Adrenal gland (tissue), 12 donors: ENCODE data around the gene CYSRT1. TPM values are rescaled to one million over a fixed set of nuclear protein-coding genes. Genes with fewer than 3 reads are reported as not detected.

Experiments
- DNase-seq, 7 donors: peaks; one replicate each; pipeline ENCODE4 v3.0.0-alpha.2; 2019 to 2020
- H3K27ac ChIP-seq, 5 donors: fragments of 200-600 bp; sonication (generic) in 4 of 5; 1 replicate in 3 of 5; 2 replicates in 2 of 5; pipeline versions ENCODE4 v1.5.1 to v1.8.0; 2016 to 2020; ENCODE audit warnings: mild to moderate bottlenecking in 1 of 5
- H3K27me3 ChIP-seq: fragments of 200-600 bp; 2 replicates; pipeline ENCODE4 v1.8.0; 2021
- H3K36me3 ChIP-seq, 2 donors: fragments of 200-600 bp; replicated peaks in 1 of 2; 1 replicate in 1 of 2; 2 replicates in 1 of 2; pipeline versions ENCODE4 v1.5.1 to v1.8.0; 2018 to 2022
- H3K4me1 ChIP-seq, 2 donors: fragments of 200-600 bp; replicated peaks in 1 of 2; 1 replicate in 1 of 2; 2 replicates in 1 of 2; pipeline versions ENCODE4 v1.5.1 to v1.8.0; 2018 to 2021
- H3K4me3 ChIP-seq, 4 donors: fragments of 200-600 bp; sonication (generic) in 3 of 4; one replicate each; pipeline ENCODE4 v1.5.1; 2016 to 2018
- H3K9me3 ChIP-seq, 3 donors: fragments of 200-600 bp; sonication (generic) in 1 of 3; replicated peaks in 1 of 3; 1 replicate in 2 of 3; 2 replicates in 1 of 3; pipeline versions ENCODE4 v1.5.1 to v1.8.0; 2016 to 2021
- POLR2A ChIP-seq, 2 donors: fragments of 450-650 bp; IDR thresholded peaks; one replicate each; pipeline ENCODE4 v1.6.1; 2017; ENCODE audit warnings: antibody characterized with exemption in 2 of 2, mild to moderate bottlenecking in 2 of 2, moderate library complexity in 1 of 2
- WGBS, 4 donors: extraction: QIAGEN DNeasy Blood & Tissue Kit in 2 of 4; methylation state at CpG; one replicate each; pipeline versions ENCODE4 v1.1.5 to v1.1.7; 2013 to 2017; 5-methylcytosine and 5-hydroxymethylcytosine counted together
- intact Hi-C, 2 donors: fragments of 100-400 bp; cut with DNase I; formaldehyde crosslinking; loops; one replicate each; pipeline versions ENCODE4 v1.14.1 to v1.15.0; 2022 to 2023
- polyA plus RNA-seq, 3 donors: library from polyadenylated mRNA; stranded (reverse); fragments of 200-250 nt in 2 of 3; fragments of 350-450 nt in 1 of 3; fragmentation: Illumina TruSeq in 1 of 3; extraction: RNeasy Lipid Tissue Mini Kit (QIAGEN cat#74804) in 1 of 3; gene quantifications; one replicate each; pipeline ENCODE4 v1.2.3, GENCODE V29; 2013 to 2014
- total RNA-seq, 9 donors: library from RNA; depleted of rRNA in 4 of 9; stranded (reverse); fragments of >200 nt in 4 of 9; fragments of 120-200 nt in 1 of 9; fragmentation: NEBNext Ultra II Directional in 1 of 9; extraction: Animal tissue kit (Norgen Biotek cat#: 25700) in 1 of 9; gene quantifications; one replicate each; pipeline versions ENCODE4 v1.1.0 to v1.2.4, GENCODE V29; 2013 to 2023
- TF ChIP-seq, protein P1 (sequence below), 6 experiments: fragments of 450-650 bp in 4 of 6; fragments of 200-600 bp in 2 of 6; sonication (generic) in 1 of 6; IDR thresholded peaks; 1 replicate in 5 of 6; 2 replicates in 1 of 6; pipeline versions ENCODE4 v1.5.1 to v1.8.0; 2016 to 2021; ENCODE audit warnings: antibody characterized with exemption in 6 of 6, mild to moderate bottlenecking in 2 of 6, moderate library complexity in 1 of 6
- donor health status: healthy with polysubstance abuse.
- donor health status: Bipolar disorder and iron deficiency.
- donor health status: DM: yes; HTN: yes; CAD: no.
- donor health status: DM: no; HTN: no; CAD: no.
- donor health status: DM: no; HTN: no; CAD: no.
- donor health status: DM: yes; HTN: yes; CAD: no.

The CYSRT1 gene
- total and polyA plus RNA-seq, 12 donors, result 0.56 to 4.6 (median 1.7) TPM; not detected in 1

DNA sequence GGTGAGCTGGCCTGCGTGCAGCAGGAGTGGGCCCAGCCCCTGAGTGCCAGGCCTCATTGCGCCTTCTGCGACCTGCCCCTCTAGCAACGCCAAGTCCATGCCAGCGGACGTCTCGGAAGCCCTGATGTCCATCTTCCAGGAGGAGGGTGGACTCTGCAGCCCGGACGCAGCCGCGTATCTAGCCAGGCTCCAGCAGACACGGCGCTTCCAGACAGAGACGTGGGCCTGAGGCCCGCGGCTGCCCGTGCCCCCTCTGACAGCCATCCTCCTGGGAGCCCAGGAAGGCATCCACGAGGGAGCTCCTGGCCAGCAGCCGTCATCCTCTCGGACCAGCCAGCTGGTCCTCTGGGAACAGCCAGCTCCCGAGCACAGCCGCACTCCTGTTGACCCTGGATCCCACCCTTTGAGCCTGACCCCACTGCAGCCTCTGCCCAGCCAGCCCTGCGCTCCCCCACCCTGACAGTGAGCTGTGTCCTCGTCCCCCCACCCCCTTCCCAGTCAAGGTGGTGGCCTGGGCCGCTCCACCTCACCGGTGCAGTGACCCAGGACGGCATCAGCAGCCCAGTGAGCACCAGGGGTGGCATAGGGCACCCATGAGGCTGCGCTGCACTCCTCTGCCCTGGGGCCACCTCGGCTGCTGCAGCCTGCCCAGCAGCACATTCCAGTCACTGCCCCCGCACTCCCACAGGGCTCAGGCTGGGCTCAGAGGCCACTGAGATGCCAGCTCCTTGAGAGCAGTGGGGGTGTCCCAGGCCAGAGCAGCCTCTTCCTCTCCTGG, 8.6 kb upstream of the CYSRT1 start:
- Histone ChIP-seq H3K36me3 (no peaks in the 10 kb centered on the region), H3K9me3 (no peaks in the 10 kb centered on the region), H3K27me3 (no peaks in the 10 kb centered on the region), H3K27ac (peak overlapping the region in 1 of 5 donors; percentile 82), H3K4me3 (no peak overlapping the region), H3K4me1 (peaks cover 18% of the 10 kb centered on the region in 2 donors)
- 93 to 100% (median 96%) methylated on average over 3 to 30 of the region's 30 CpGs for WGBS, 4 donors
- no peak for DNase-seq
- intact Hi-C loops, result no loop called here
- TF ChIP-seq POLR2A (IDR thresholded peaks at IDR 0.05), result no peak
- TF ChIP-seq, protein P1, sequence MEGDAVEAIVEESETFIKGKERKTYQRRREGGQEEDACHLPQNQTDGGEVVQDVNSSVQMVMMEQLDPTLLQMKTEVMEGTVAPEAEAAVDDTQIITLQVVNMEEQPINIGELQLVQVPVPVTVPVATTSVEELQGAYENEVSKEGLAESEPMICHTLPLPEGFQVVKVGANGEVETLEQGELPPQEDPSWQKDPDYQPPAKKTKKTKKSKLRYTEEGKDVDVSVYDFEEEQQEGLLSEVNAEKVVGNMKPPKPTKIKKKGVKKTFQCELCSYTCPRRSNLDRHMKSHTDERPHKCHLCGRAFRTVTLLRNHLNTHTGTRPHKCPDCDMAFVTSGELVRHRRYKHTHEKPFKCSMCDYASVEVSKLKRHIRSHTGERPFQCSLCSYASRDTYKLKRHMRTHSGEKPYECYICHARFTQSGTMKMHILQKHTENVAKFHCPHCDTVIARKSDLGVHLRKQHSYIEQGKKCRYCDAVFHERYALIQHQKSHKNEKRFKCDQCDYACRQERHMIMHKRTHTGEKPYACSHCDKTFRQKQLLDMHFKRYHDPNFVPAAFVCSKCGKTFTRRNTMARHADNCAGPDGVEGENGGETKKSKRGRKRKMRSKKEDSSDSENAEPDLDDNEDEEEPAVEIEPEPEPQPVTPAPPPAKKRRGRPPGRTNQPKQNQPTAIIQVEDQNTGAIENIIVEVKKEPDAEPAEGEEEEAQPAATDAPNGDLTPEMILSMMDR (IDR thresholded peaks at IDR 0.05), result no peak

DNA sequence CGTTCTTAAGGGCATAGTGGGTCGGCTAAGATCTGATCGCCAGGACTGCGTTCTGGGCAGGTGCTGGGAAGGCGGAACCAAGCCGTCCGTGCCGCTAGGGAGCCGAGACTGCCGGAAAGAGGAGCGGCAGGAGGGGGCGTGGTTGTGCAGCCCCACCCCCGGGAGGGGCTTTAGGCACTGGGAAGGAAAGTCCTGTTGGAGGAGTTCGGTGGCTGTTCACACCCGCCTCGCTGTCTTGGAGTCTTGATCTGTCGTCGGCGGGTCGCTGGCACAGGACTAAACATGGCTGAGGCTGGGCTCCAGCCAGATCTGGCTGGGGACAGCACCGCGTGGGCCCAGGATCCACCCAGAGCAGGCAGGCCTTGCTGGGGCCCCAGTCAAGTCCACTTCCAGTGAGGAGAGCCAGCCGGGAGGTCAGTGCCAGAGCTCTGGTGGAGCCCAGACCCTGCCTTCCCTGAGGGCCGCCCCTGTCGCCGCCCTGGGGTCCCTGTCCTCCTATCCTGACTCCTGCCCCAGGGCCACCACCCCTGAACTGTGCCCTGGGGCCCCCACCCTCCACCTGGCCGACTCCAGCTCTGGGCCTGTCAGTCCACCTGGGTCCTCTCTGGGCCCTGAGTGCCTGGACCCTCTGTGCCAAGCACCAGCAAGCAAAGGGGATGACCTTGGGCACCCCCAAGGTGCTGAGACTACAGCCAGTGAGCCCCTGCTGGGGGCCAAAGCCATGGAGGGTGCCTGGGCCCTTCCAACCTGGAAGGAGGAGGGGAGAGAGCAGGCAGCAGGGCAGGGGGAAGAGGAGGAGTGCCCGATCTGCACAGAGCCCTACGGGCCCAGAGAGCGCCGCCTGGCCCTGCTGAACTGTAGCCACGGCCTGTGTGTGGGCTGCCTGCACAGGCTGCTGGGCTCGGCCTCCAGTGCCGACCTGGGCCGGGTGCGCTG, 7.4 kb upstream of the CYSRT1 start:
- intact Hi-C loops, result no loop called here
- WGBS, 4 donors, result 27 to 59% (median 50%) methylated on average over 11 to 36 of the region's 36 CpGs
- H3K4me3 ChIP-seq, result peak overlapping the region in 2 of 4 donors; percentile 33 to 59
- H3K4me1 ChIP-seq, result peaks cover 23 to 24% of the 10 kb centered on the region in 2 donors
- no peaks in the 10 kb centered on the region for H3K36me3 ChIP-seq
- no peaks in the 10 kb centered on the region for H3K27me3 ChIP-seq
- H3K9me3 ChIP-seq, result no peaks in the 10 kb centered on the region
- DNase-seq, result peak; percentile 83 to 95 (median 92)
- TF ChIP-seq, protein P1 (IDR thresholded peaks at IDR 0.05), result peak in 2 of 6 experiments; percentile 4 to 17
- TF ChIP-seq POLR2A (IDR thresholded peaks at IDR 0.05), result peak in 1 of 2 donors; percentile 81
- H3K27ac ChIP-seq, result peak overlapping the region; percentile 58 to 82 (median 69)

DNA sequence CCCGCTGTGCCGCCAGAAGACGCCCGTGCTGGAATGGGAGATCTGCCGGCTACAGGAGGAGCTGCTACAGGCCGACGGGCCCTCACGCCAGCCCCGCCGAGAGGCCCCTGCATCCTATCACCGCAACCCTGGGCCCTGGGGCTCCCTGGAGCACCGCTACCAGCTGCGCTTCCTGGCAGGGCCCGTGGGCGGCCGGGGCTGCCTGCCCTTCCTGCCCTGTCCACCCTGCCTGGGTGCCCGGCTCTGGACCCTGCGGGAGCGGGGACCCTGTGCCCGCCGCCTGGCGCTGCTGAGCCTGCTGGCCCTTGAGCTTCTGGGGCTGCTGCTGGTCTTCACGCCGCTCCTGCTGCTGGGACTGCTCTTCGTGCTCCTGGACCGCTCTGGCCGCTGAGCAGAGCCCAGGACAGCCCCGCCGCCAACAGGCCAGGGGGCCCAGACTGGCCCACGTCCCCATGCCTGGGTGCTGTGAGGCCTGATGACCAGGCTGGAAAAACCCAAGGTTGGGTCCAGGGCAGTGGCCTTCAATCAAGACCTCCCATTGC, 6.7 kb upstream of the CYSRT1 start:
- Histone ChIP-seq H3K36me3 (no peaks in the 10 kb centered on the region), H3K27me3 (no peaks in the 10 kb centered on the region), H3K4me1 (peaks cover 29% of the 10 kb centered on the region in 2 donors), H3K9me3 (no peaks in the 10 kb centered on the region), H3K27ac (peak overlapping the region; percentile 19 to 82 (median 69)), H3K4me3 (peak overlapping the region in 1 of 4 donors; percentile 59)
- WGBS, 4 donors, result 63 to 92% (median 67%) methylated on average over 9 to 30 of the region's 30 CpGs
- intact Hi-C loops, result no loop called here
- TF ChIP-seq, protein P1 (IDR thresholded peaks at IDR 0.05), result no peak
- TF ChIP-seq POLR2A (IDR thresholded peaks at IDR 0.05), result no peak
- DNase-seq, result no peak
